Kidney (tissue), 14 donors: ENCODE measurements around the gene ERCC3. TPM values are rescaled to one million over a fixed set of nuclear protein-coding genes. Genes with fewer than 3 reads are reported as not detected.
A peak's percentile ranks its signal among the peaks of the same experiment; 100 is the strongest.

Experiments
- DNase-seq, 5 donors: peaks; one replicate each; pipeline ENCODE4 v3.0.0-alpha.2; 2013 to 2020
- FAIRE-seq: peaks from 2 replicates; lab custom pipeline; 2012; peaks lifted over from hg19 to GRCh38; lab: Jason Lieb, UNC
- H3K27ac ChIP-seq, 2 donors: one replicate each; pipeline ENCODE4 v1.7.0; 2013; ENCODE audit warnings: low read depth in 2 of 2, low read length in 2 of 2, inconsistent platforms in 1 of 2
- H3K27me3 ChIP-seq: one replicate; pipeline ENCODE4 v1.7.1; 2013; ENCODE audit warnings: low read length, inconsistent platforms; ENCODE audit not compliant: control insufficient read depth, insufficient read depth
- H3K36me3 ChIP-seq, 3 donors: one replicate each; pipeline versions ENCODE4 v1.7.0 to v1.7.1; 2013; ENCODE audit warnings: low read length in 3 of 3, control low read depth in 1 of 3, inconsistent platforms in 1 of 3; ENCODE audit not compliant: insufficient read depth in 3 of 3, control insufficient read depth in 2 of 3
- H3K4me1 ChIP-seq, 3 donors: one replicate each; pipeline versions ENCODE4 v1.7.0 to v1.7.1; 2013; ENCODE audit warnings: low read length in 3 of 3, inconsistent platforms in 1 of 3, low read depth in 1 of 3; ENCODE audit not compliant: control insufficient read depth in 2 of 3, insufficient read depth in 2 of 3
- H3K4me3 ChIP-seq, 3 donors: one replicate each; pipeline versions ENCODE4 v1.7.0 to v1.8.1; 2013; ENCODE audit warnings: low read length in 3 of 3, control low read depth in 1 of 3, inconsistent platforms in 1 of 3
- H3K9ac ChIP-seq, 3 donors: one replicate each; pipeline versions ENCODE4 v1.7.0 to v1.7.1; 2013; ENCODE audit warnings: low read length in 3 of 3, control low read depth in 1 of 3, inconsistent platforms in 1 of 3
- H3K9me3 ChIP-seq, 3 donors: one replicate each; pipeline versions ENCODE4 v1.7.0 to v1.7.1; 2013; ENCODE audit warnings: low read length in 3 of 3, control low read depth in 1 of 3, inconsistent platforms in 1 of 3; ENCODE audit not compliant: control insufficient read depth in 2 of 3, insufficient read depth in 1 of 3
- CTCF ChIP-seq: IDR thresholded peaks from 3 replicates; pipeline ENCODE4 v1.5.1; 2012; ENCODE audit warnings: mild to moderate bottlenecking, moderate library complexity, borderline replicate concordance; ENCODE audit not compliant: insufficient read depth; ENCODE audit errors: extremely low read depth
- intact Hi-C: fragments of 100-400 bp; cut with DNase I; formaldehyde crosslinking; loops from one replicate; pipeline ENCODE4 v1.11.1; 2022
- polyA plus RNA-seq: library from polyadenylated mRNA; stranded (reverse); fragments of 350-450 nt; fragmentation: Illumina TruSeq; extraction: RNeasy Lipid Tissue Mini Kit (QIAGEN cat#74804); gene quantifications from one replicate; pipeline ENCODE4 v1.2.3, GENCODE V29; 2014; ENCODE audit warnings: low read depth, low replicate concordance; ENCODE audit not compliant: insufficient read depth
- total RNA-seq: library from RNA; stranded (reverse); fragmentation: NEBNext Ultra II Directional; extraction: Animal tissue kit (Norgen Biotek cat#: 25700); gene quantifications from one replicate; pipeline ENCODE4 v1.2.1, GENCODE V29; 2021
- donor health status: control.
- donor health status: control.
- donor health status: control.
- donor health status: control.
- donor health status: control.
- donor health status: DM: yes; HTN: yes; CAD: no.
- donor health status: Normal renal cell carcinoma (clear cell type).

The ERCC3 gene
- total and polyA plus RNA-seq, 2 donors from 2014 or later = 23.5 to 37.1 TPM

GRCh38 chr2:127324635-127325034 is 30.7 kb upstream of the ERCC3 start:
- FAIRE-seq (no peak), DNase-seq (peak in 3 of 5 donors; percentile 18 to 68 (median 59))
- no peaks in the 10 kb centered on the region for H3K4me1 ChIP-seq
- H3K27me3 ChIP-seq = no peaks in the 10 kb centered on the region
- no peak overlapping the region for H3K27ac ChIP-seq
- H3K4me3 ChIP-seq = no peak overlapping the region
- no peak overlapping the region for H3K9ac ChIP-seq
- peaks cover 10 to 17% (median 13%) of the 10 kb centered on the region in 3 donors for H3K36me3 ChIP-seq
- TF ChIP-seq CTCF = peak; percentile 45
- H3K9me3 ChIP-seq = peaks cover 0 to 3% (median 0%) of the 10 kb centered on the region in 3 donors
- intact Hi-C loops = loop anchor here (5.0 kb wide), 1 partner anchor 153 kb away; no protein-coding TSS in a partner anchor

- intact Hi-C loops = loop anchor here (5.0 kb wide), 1 partner anchor 156 kb away; no protein-coding TSS in a partner anchor
- FAIRE-seq (no peak), DNase-seq (no peak)
- peaks cover 14 to 28% (median 20%) of the 10 kb centered on the region in 3 donors for H3K36me3 ChIP-seq
- H3K9ac ChIP-seq = no peak overlapping the region
- TF ChIP-seq CTCF = no peak
- no peak overlapping the region for H3K4me3 ChIP-seq
- H3K4me1 ChIP-seq = no peaks in the 10 kb centered on the region
- no peak overlapping the region for H3K27ac ChIP-seq
- H3K9me3 ChIP-seq = peaks cover 0 to 3% (median 0%) of the 10 kb centered on the region in 3 donors
- H3K27me3 ChIP-seq = no peaks in the 10 kb centered on the region
These were observed 27.4 kb upstream of the ERCC3 start for GRCh38 chr2:127321303-127321702.

- Histone ChIP-seq H3K9me3 (peaks cover 0 to 3% (median 0%) of the 10 kb centered on the region in 3 donors), H3K27me3 (no peaks in the 10 kb centered on the region), H3K36me3 (peaks cover 15 to 28% (median 21%) of the 10 kb centered on the region in 3 donors), H3K4me1 (no peaks in the 10 kb centered on the region), H3K9ac (no peak overlapping the region), H3K27ac (no peak overlapping the region), H3K4me3 (no peak overlapping the region)
- DNase-seq (no peak), FAIRE-seq (no peak)
- intact Hi-C loops = loop anchor here (5.0 kb wide), 1 partner anchor 157 kb away; no protein-coding TSS in a partner anchor
- no peak for TF ChIP-seq CTCF
These were observed 26.8 kb upstream of the ERCC3 start for GRCh38 chr2:127320586-127321275.
